OCI-LY7 (cell line): ENCODE measurements around the gene SMURF1. TPM values are rescaled to one million over a fixed set of nuclear protein-coding genes. Genes with fewer than 3 reads are reported as not detected.

ENCODE experiments used
- BruUV-seq: library from RNA; stranded (reverse); fragments of 400-500 nt; replicated peaks from 2 replicates; lab custom pipeline; 2021; lab: Mats Ljungman, UMichigan
- CTCF ChIA-PET: fragments of 300-600 bp; sonication (Branson Sonifier 250); formaldehyde crosslinking; loops from one replicate; lab custom pipeline; 2022; ENCODE audit warnings: antibody characterized with exemption; ENCODE audit not compliant: unreplicated experiment; lab: Charles Lee
- POLR2A ChIA-PET: fragments of 300-600 bp; sonication (Branson Sonifier 250); formaldehyde crosslinking; loops from one replicate; lab custom pipeline; 2022; ENCODE audit warnings: antibody characterized with exemption; lab: Charles Lee
- DNase-seq: peaks from one replicate; pipeline ENCODE4 v3.0.0-alpha.2; 2015; ENCODE audit warnings: low spot score
- H2AFZ ChIP-seq: fragments of 200-600 bp; sonication (generic), shearing (Covaris generic); 2 replicates; pipeline ENCODE4 v1.6.1; 2014; ENCODE audit warnings: mild to moderate bottlenecking, antibody characterized with exemption, low read length, moderate library complexity
- H3K27ac ChIP-seq: fragments of 200-600 bp; sonication (generic); 2 replicates; pipeline ENCODE4 v1.5.1; 2014; ENCODE audit warnings: mixed run types, low read depth, mild to moderate bottlenecking, moderate library complexity, low read length, inconsistent platforms; ENCODE audit not compliant: poor library complexity, severe bottlenecking
- H3K36me3 ChIP-seq: fragments of 200-600 bp; sonication (generic); 2 replicates; pipeline ENCODE4 v1.6.1; 2014; ENCODE audit warnings: mild to moderate bottlenecking, antibody characterized with exemption, low read length, moderate library complexity, mixed read lengths; ENCODE audit not compliant: insufficient read depth
- H3K4me1 ChIP-seq: fragments of 200-600 bp; sonication (generic); 2 replicates; pipeline ENCODE4 v1.5.1; 2014; ENCODE audit warnings: mild to moderate bottlenecking, low read length; ENCODE audit not compliant: insufficient read depth, poor library complexity, severe bottlenecking
- H3K4me2 ChIP-seq: fragments of 200-600 bp; sonication (generic); 2 replicates; pipeline ENCODE4 v1.6.1; 2014; ENCODE audit warnings: mild to moderate bottlenecking, low read length
- H3K4me3 ChIP-seq: fragments of 200-600 bp; sonication (generic); 2 replicates; pipeline ENCODE4 v1.5.1; 2014; ENCODE audit warnings: mild to moderate bottlenecking, low read depth, low read length; ENCODE audit not compliant: poor library complexity, severe bottlenecking
- H3K79me2 ChIP-seq: fragments of 200-600 bp; sonication (generic); 2 replicates; pipeline ENCODE4 v1.6.1; 2016; ENCODE audit warnings: low read depth, mild to moderate bottlenecking, low read length, moderate library complexity, mixed read lengths; ENCODE audit not compliant: insufficient read depth
- H3K9me2 ChIP-seq: fragments of 200-600 bp; sonication (generic); 2 replicates; pipeline ENCODE4 v1.6.1; 2016; ENCODE audit warnings: mild to moderate bottlenecking, low read length, mixed read lengths; ENCODE audit not compliant: insufficient read depth
- H3K9me3 ChIP-seq: fragments of 200-600 bp; sonication (generic); 2 replicates; pipeline ENCODE4 v1.6.1; 2014; ENCODE audit warnings: mild to moderate bottlenecking, mixed run types, low read length, mixed read lengths
- H4K20me1 ChIP-seq: fragments of 200-600 bp; sonication (generic); 2 replicates; pipeline ENCODE4 v1.6.1; 2014; ENCODE audit warnings: mild to moderate bottlenecking, antibody characterized with exemption, low read length, moderate library complexity, mixed read lengths; ENCODE audit not compliant: insufficient read depth
- CTCF ChIP-seq: fragments of 200-600 bp; sonication (generic); conservative IDR thresholded peaks from 2 replicates; pipeline ENCODE4 v1.5.1; 2014; ENCODE audit warnings: mild to moderate bottlenecking, antibody characterized with exemption, low read length, moderate library complexity, mixed read lengths
- EZH2phosphoT487 ChIP-seq: fragments of 200-600 bp; sonication (generic); IDR thresholded peaks from 2 replicates; pipeline ENCODE4 v1.6.1; 2018; ENCODE audit warnings: low read depth, borderline replicate concordance, mild to moderate bottlenecking, mixed run types, antibody characterized with exemption, low read length, moderate library complexity, mixed read lengths
- intact Hi-C: fragments of 100-400 bp; cut with micrococcal nuclease; formaldehyde crosslinking; loops from one replicate; pipeline ENCODE4 v1.10.0; 2022; ENCODE audit not compliant: unreplicated experiment
- total RNA-seq, 2 experiments: library from RNA; depleted of rRNA in 1 of 2; stranded (reverse); fragments of >200 nt in 1 of 2; shearing (Covaris generic) in 1 of 2; gene quantifications; 2 replicates each; pipeline ENCODE4 v1.2.3, GENCODE V29; 2014 to 2022

The SMURF1 gene
- total RNA-seq, 2 experiments from 2014 or later, result 11.5 to 17.8 TPM

GRCh38 chr7:99008921-99009530 lies 134.9 kb downstream of the SMURF1 start:
- intact Hi-C loops, result no loop called here
- CTCF ChIA-PET, result no interaction called here

GRCh38 chr7:99008181-99008631 lies 135.7 kb downstream of the SMURF1 start:
- ChIA-PET CTCF (no interaction called here), POLR2A (no interaction called here)
- H3K4me1 ChIP-seq, result no peaks in the 10 kb centered on the region
- BruUV-seq, result no TSS peak
- DNase-seq, result no peak
- H3K27ac ChIP-seq, result no peak overlapping the region
- TF ChIP-seq EZH2phosphoT487 (no peak), CTCF (no peak)
- H3K9me2 ChIP-seq, result no peaks in the 10 kb centered on the region
- H3K79me2 ChIP-seq, result no peaks in the 10 kb centered on the region
- H3K36me3 ChIP-seq, result peaks cover 91% of the 10 kb centered on the region
- H4K20me1 ChIP-seq, result no peaks in the 10 kb centered on the region
- no peak overlapping the region for H3K4me3 ChIP-seq
- no peaks in the 10 kb centered on the region for H3K9me3 ChIP-seq
- no peak overlapping the region for H2AFZ ChIP-seq
- no peak overlapping the region for H3K4me2 ChIP-seq
- intact Hi-C loops, result no loop called here

More at GRCh38 chr7:99008921-99009530, 134.9 kb downstream of the SMURF1 start:
- H3K9me3 ChIP-seq, result no peaks in the 10 kb centered on the region
- no peak for DNase-seq
- H3K9me2 ChIP-seq, result no peaks in the 10 kb centered on the region
- POLR2A ChIA-PET, result interaction anchor here (0.8 kb wide), 1 partner anchor 79 kb away, joined by 3 read pairs; no protein-coding TSS in a partner anchor
- TF ChIP-seq CTCF (no peak), EZH2phosphoT487 (no peak)
- BruUV-seq, result no TSS peak
- no peak overlapping the region for H3K4me3 ChIP-seq
- no peaks in the 10 kb centered on the region for H3K4me1 ChIP-seq
- no peaks in the 10 kb centered on the region for H4K20me1 ChIP-seq
- H3K4me2 ChIP-seq, result no peak overlapping the region
- H2AFZ ChIP-seq, result no peak overlapping the region
- no peak overlapping the region for H3K27ac ChIP-seq
- H3K36me3 ChIP-seq, result peaks cover 93% of the 10 kb centered on the region
- no peaks in the 10 kb centered on the region for H3K79me2 ChIP-seq

DNA sequence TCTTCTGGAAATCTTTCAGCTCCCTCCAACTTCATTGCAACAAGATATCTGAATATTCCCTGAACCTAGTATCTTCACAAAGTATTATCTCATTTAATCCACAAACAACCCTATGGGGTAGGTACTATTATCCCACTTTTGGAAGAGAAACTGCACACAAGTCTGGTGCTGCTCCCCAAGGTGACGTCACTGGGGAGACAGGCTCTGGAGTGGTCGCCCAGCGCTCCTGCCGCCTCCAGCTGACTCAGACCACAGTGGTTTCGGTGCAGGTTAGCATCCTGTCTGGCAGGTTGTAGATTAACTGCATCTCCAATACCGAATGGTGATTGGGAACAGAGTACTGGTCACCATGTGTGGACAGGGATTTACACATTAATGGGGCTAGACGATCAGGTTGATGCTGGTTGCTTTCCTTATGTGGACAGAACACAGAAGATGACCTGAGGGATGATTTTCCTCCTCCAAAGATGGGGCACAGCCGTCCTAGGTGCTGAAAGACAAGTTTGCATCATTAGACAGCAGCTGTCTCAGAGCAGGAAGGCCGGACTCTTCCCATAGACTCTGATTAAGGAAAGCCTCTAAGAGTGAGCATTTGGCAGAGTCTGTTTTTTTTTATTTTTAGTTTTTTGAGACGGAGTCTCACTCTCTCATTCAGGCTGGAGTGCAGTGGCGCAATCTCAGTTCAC lies 137.0 kb downstream of the SMURF1 start:
- CTCF ChIA-PET, result no interaction called here

More for the DNA sequence above, 137.0 kb downstream of the SMURF1 start:
- H4K20me1 ChIP-seq, result no peaks in the 10 kb centered on the region
- no peaks in the 10 kb centered on the region for H3K9me2 ChIP-seq
- intact Hi-C loops, result no loop called here
- BruUV-seq, result no TSS peak
- H3K79me2 ChIP-seq, result no peaks in the 10 kb centered on the region
- DNase-seq, result no peak
- POLR2A ChIA-PET, result no interaction called here
- H3K4me3 ChIP-seq, result no peak overlapping the region
- no peak overlapping the region for H2AFZ ChIP-seq
- no peaks in the 10 kb centered on the region for H3K4me1 ChIP-seq
- H3K9me3 ChIP-seq, result no peaks in the 10 kb centered on the region
- no peak overlapping the region for H3K4me2 ChIP-seq
- TF ChIP-seq CTCF (no peak), EZH2phosphoT487 (no peak)
- H3K36me3 ChIP-seq, result peaks cover 90% of the 10 kb centered on the region
- no peak overlapping the region for H3K27ac ChIP-seq
